ENCODE data around the gene PPP1R1B. TPM values are rescaled to one million over a fixed set of nuclear protein-coding genes. Genes with fewer than 3 reads are reported as not detected.

Gene PPP1R1B
- total RNA-seq, 1 donor from 2014 or later = 2.4 TPM

- DNase-seq (ENCODE audit: low spot score) = peak; percentile 62
These were observed 41.5 kb downstream of the PPP1R1B start, which contains the start of gene PNMT for GRCh38 chr17:39667945-39668924. Gene PNMT (plus strand): TSS chr17:39668453. CDS start chr17:39668476, 23 bp downstream.

GRCh38 chr17:39669897-39670735 is 43.4 kb downstream of the PPP1R1B start:
- no peak for DNase-seq (ENCODE audit: low spot score)

- no peak for DNase-seq (ENCODE audit: low spot score)
These were observed 44.0 kb downstream of the PPP1R1B start for GRCh38 chr17:39670746-39671145.

- DNase-seq (ENCODE audit: low spot score) = no peak
These were observed 45.1 kb downstream of the PPP1R1B start for GRCh38 chr17:39671651-39672521.

- no peak for DNase-seq (ENCODE audit: low spot score)
These were observed 46.0 kb downstream of the PPP1R1B start for GRCh38 chr17:39672522-39673334.

GRCh38 chr17:39673335-39674081 is 46.8 kb downstream of the PPP1R1B start:
- no peak for DNase-seq (ENCODE audit: low spot score)

GRCh38 chr17:39674179-39674578 is 47.4 kb downstream of the PPP1R1B start:
- no peak for DNase-seq (ENCODE audit: low spot score)

- no peak for DNase-seq (ENCODE audit: low spot score)
These were observed 48.1 kb downstream of the PPP1R1B start for GRCh38 chr17:39674702-39675389.

- DNase-seq (ENCODE audit: low spot score) = no peak
These were observed 48.8 kb downstream of the PPP1R1B start for GRCh38 chr17:39675390-39676082.

GRCh38 chr17:39676198-39676819 is 49.6 kb downstream of the PPP1R1B start:
- peak; percentile 83 for DNase-seq (ENCODE audit: low spot score)

- no peak for DNase-seq (ENCODE audit: low spot score)
These were observed 50.3 kb downstream of the PPP1R1B start for GRCh38 chr17:39677072-39677471.

- DNase-seq (ENCODE audit: low spot score) = no peak
These were observed 51.0 kb downstream of the PPP1R1B start for GRCh38 chr17:39677542-39678339.

GRCh38 chr17:39678340-39679116 is 51.8 kb downstream of the PPP1R1B start:
- peak; percentile 81 for DNase-seq (ENCODE audit: low spot score)

GRCh38 chr17:39679521-39680192 is 52.9 kb downstream of the PPP1R1B start:
- no peak for DNase-seq (ENCODE audit: low spot score)

- no peak for DNase-seq (ENCODE audit: low spot score)
These were observed 56.7 kb downstream of the PPP1R1B start for GRCh38 chr17:39683295-39683939.

Measured in mucosa of gallbladder (tissue), 1 donor.